ENCODE data around the gene PNMA8C. TPM values are rescaled to one million over a fixed set of nuclear protein-coding genes. Genes with fewer than 3 reads are reported as not detected.
A peak's percentile ranks its signal among the peaks of the same experiment; 100 is the strongest.

Gene PNMA8C
- total RNA-seq, 4 donors from 2014 or later, result 0.12 to 0.39 (median 0.27) TPM; not detected in 1

GRCh38 chr19:46431824-46432223 lies 3.1 kb upstream of the PNMA8C start:
- Histone ChIP-seq H3K27me3 (peaks cover 48% of the 10 kb centered on the region), H3K36me3 (no peaks in the 10 kb centered on the region), H3K9me3 (no peaks in the 10 kb centered on the region), H3K4me3 (no peak overlapping the region), H3K4me1 (peaks cover 0 to 16% (median 0%) of the 10 kb centered on the region in 3 donors), H3K27ac (no peak overlapping the region)
- WGBS, 2 donors (ENCODE audit: low coverage in 1 of 2), result 48 to 50% methylated on average over 6 to 7 of the region's 10 CpGs
- TF ChIP-seq EP300 (IDR thresholded peaks at IDR 0.05) (no peak), POLR2AphosphoS5 (IDR thresholded peaks at IDR 0.05) (no peak), POLR2A (IDR thresholded peaks at IDR 0.05) (no peak), CTCF (IDR thresholded peaks at IDR 0.05) (no peak)
- ATAC-seq, result no peak

DNA sequence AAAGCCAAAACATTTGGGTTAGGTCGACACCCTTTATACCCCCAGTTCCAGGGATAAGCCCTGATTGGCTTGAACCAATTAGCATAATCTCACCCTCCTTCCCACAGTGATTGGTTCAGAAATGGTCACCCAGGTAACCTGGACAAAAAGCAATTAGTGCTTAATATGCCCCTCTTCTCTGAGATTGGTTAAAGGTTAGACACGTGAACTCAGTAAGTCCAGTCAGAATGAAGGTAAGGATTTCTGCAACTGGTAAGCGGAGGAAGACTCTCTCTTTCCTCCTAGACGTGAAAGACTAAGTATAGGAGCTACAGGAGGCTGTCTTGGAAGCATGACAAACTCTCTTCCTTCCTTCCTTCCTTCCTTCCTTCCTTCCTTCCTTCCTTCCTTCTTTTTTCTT lies 1.3 kb upstream of the PNMA8C start:
- H3K4me3 ChIP-seq, result no peak overlapping the region
- H3K4me1 ChIP-seq, result peaks cover 0 to 29% (median 3%) of the 10 kb centered on the region in 3 donors
- WGBS, 2 donors (ENCODE audit: low coverage in 1 of 2), result 77% methylated on average over 4 of the region's 4 CpGs

GRCh38 chr19:46427518-46428045 lies 1.2 kb downstream of the PNMA8C start:
- Histone ChIP-seq H3K9me3 (no peaks in the 10 kb centered on the region), H3K4me3 (no peak overlapping the region), H3K4me1 (peaks cover 0 to 29% (median 3%) of the 10 kb centered on the region in 3 donors), H3K27me3 (peaks cover 28% of the 10 kb centered on the region), H3K36me3 (no peaks in the 10 kb centered on the region), H3K27ac (no peak overlapping the region)
- TF ChIP-seq CTCF (IDR thresholded peaks at IDR 0.05) (no peak), POLR2A (IDR thresholded peaks at IDR 0.05) (no peak), EP300 (IDR thresholded peaks at IDR 0.05) (no peak), POLR2AphosphoS5 (IDR thresholded peaks at IDR 0.05) (no peak)
- ATAC-seq, result no peak
- 78 to 84% methylated on average over 4 to 15 of the region's 17 CpGs for WGBS, 2 donors (ENCODE audit: low coverage in 1 of 2)

More for the DNA sequence above, 1.3 kb upstream of the PNMA8C start:
- H3K9me3 ChIP-seq, result no peaks in the 10 kb centered on the region
- H3K27me3 ChIP-seq, result peaks cover 46% of the 10 kb centered on the region
- TF ChIP-seq POLR2AphosphoS5 (IDR thresholded peaks at IDR 0.05) (no peak), EP300 (IDR thresholded peaks at IDR 0.05) (no peak), CTCF (IDR thresholded peaks at IDR 0.05) (no peak), POLR2A (IDR thresholded peaks at IDR 0.05) (no peak)
- no peaks in the 10 kb centered on the region for H3K36me3 ChIP-seq
- ATAC-seq, result no peak
- H3K27ac ChIP-seq, result no peak overlapping the region

DNA sequence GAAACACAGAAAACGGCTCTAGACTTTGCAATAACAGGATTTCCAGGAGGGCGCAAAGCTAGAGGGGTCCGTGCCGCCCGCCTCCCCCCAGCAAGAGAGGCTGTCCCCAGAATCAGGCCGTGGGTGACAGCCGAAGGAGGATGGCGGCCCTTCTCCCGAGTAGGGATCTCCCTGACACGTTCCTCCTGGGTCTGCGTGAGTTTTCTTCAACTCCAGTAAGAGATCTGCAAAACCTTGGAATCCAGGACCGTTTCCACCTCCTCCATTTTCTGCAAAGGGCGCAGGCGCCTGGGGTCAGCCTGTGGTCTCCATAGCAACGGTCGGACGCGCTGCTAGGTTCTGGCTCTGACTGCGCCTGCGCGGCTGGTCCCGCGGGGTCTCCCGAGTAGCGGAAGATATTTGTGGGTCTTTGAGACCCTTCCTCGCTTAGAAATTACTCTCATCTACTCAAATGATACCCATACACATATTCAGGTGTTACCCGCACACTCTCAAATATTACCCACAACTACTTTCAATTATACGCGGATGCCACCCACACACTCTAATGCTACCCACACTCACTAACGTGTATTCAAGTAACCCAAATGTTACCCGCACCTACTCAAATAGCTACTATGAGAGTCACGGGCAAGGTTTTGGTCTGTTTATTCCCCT lies 2.1 kb downstream of the PNMA8C start:
- Histone ChIP-seq H3K27me3 (peaks cover 30% of the 10 kb centered on the region), H3K4me1 (peaks cover 0 to 29% (median 3%) of the 10 kb centered on the region in 3 donors), H3K9me3 (no peaks in the 10 kb centered on the region), H3K4me3 (peak overlapping the region; percentile 39 to 59), H3K36me3 (no peaks in the 10 kb centered on the region), H3K27ac (peak overlapping the region in 2 of 4 donors; percentile 64 to 71)
- peak; percentile 57 for ATAC-seq
- 2 to 3% methylated on average over 9 to 21 of the region's 32 CpGs for WGBS, 2 donors (ENCODE audit: low coverage in 1 of 2)
- no peak for TF ChIP-seq POLR2A (IDR thresholded peaks at IDR 0.05)
- TF ChIP-seq CTCF (IDR thresholded peaks at IDR 0.05), result no peak

GRCh38 chr19:46426035-46426505 lies 2.7 kb downstream of the PNMA8C start:
- TF ChIP-seq POLR2AphosphoS5 (IDR thresholded peaks at IDR 0.05), result no peak
- no peak for TF ChIP-seq EP300 (IDR thresholded peaks at IDR 0.05)
- TF ChIP-seq CTCF (IDR thresholded peaks at IDR 0.05), result no peak
- no peak for TF ChIP-seq POLR2A (IDR thresholded peaks at IDR 0.05)
- no peak for ATAC-seq
- WGBS, 2 donors (ENCODE audit: low coverage in 1 of 2), result 3 to 36% methylated on average over 2 of the region's 10 CpGs

More at GRCh38 chr19:46426035-46426505, 2.7 kb downstream of the PNMA8C start:
- Histone ChIP-seq H3K9me3 (no peaks in the 10 kb centered on the region), H3K27ac (peak overlapping the region in 2 of 4 donors; percentile 64 to 71), H3K4me3 (peak overlapping the region; percentile 39 to 59), H3K36me3 (no peaks in the 10 kb centered on the region), H3K4me1 (peaks cover 0 to 29% (median 3%) of the 10 kb centered on the region in 3 donors), H3K27me3 (peaks cover 31% of the 10 kb centered on the region)

All from gastroesophageal sphincter (tissue), 4 donors.